ENCODE measurements around the gene NFIB. TPM values are rescaled to one million over a fixed set of nuclear protein-coding genes. Genes with fewer than 3 reads are reported as not detected.

NFIB gene
- total RNA-seq, 2 donors from 2014 or later: 74.4 to 80.1 TPM

- H3K4me1 ChIP-seq: peaks cover 0 to 49% of the 10 kb centered on the region in 2 donors
These were observed 4.5 kb downstream of the NFIB start for GRCh38 chr9:14309403-14309802.

GRCh38 chr9:14308853-14309145, 5.1 kb downstream of the NFIB start:
- H3K27ac ChIP-seq: peak overlapping the region; percentile 94 to 100
- TF ChIP-seq CTCF (IDR thresholded peaks at IDR 0.05): no peak

More at GRCh38 chr9:14309403-14309802, 4.5 kb downstream of the NFIB start:
- no peaks in the 10 kb centered on the region for H3K27me3 ChIP-seq
- H3K36me3 ChIP-seq: no peaks in the 10 kb centered on the region
- no peak for DNase-seq (ENCODE audit: low spot score)
- H3K27ac ChIP-seq: peak overlapping the region; percentile 94 to 100
- H3K4me3 ChIP-seq: peak overlapping the region; percentile 77 to 85
- no peak for TF ChIP-seq CTCF (IDR thresholded peaks at IDR 0.05)
- no peaks in the 10 kb centered on the region for H3K9me3 ChIP-seq

GRCh38 chr9:14307989-14308852, 5.7 kb downstream of the NFIB start:
- H3K4me1 ChIP-seq: peaks cover 0 to 61% of the 10 kb centered on the region in 2 donors
- H3K27me3 ChIP-seq: no peaks in the 10 kb centered on the region
- H3K36me3 ChIP-seq: no peaks in the 10 kb centered on the region
- DNase-seq (ENCODE audit: low spot score): no peak
- no peak for TF ChIP-seq CTCF (IDR thresholded peaks at IDR 0.05)
- H3K9me3 ChIP-seq: no peaks in the 10 kb centered on the region
- peak overlapping the region; percentile 77 to 85 for H3K4me3 ChIP-seq
- peak overlapping the region; percentile 94 to 100 for H3K27ac ChIP-seq

More at GRCh38 chr9:14308853-14309145, 5.1 kb downstream of the NFIB start:
- Histone ChIP-seq H3K4me1 (peaks cover 0 to 55% of the 10 kb centered on the region in 2 donors), H3K36me3 (no peaks in the 10 kb centered on the region), H3K4me3 (peak overlapping the region; percentile 77 to 85), H3K27me3 (no peaks in the 10 kb centered on the region), H3K9me3 (no peaks in the 10 kb centered on the region)
- no peak for DNase-seq (ENCODE audit: low spot score)

GRCh38 chr9:14306672-14307660, 7.0 kb downstream of the NFIB start:
- Histone ChIP-seq H3K36me3 (no peaks in the 10 kb centered on the region), H3K9me3 (no peaks in the 10 kb centered on the region), H3K27me3 (no peaks in the 10 kb centered on the region), H3K4me1 (peaks cover 0 to 73% of the 10 kb centered on the region in 2 donors), H3K4me3 (peak overlapping the region; percentile 5 to 85), H3K27ac (peak overlapping the region; percentile 94 to 100)
- no peak for DNase-seq (ENCODE audit: low spot score)
- TF ChIP-seq CTCF (IDR thresholded peaks at IDR 0.05): no peak

- no peaks in the 10 kb centered on the region for H3K27me3 ChIP-seq
- no peak overlapping the region for H3K4me3 ChIP-seq
- peaks cover 0 to 77% of the 10 kb centered on the region in 2 donors for H3K4me1 ChIP-seq
- peak overlapping the region; percentile 94 to 100 for H3K27ac ChIP-seq
- no peaks in the 10 kb centered on the region for H3K9me3 ChIP-seq
- DNase-seq (ENCODE audit: low spot score): no peak
- no peak for TF ChIP-seq CTCF (IDR thresholded peaks at IDR 0.05)
- no peaks in the 10 kb centered on the region for H3K36me3 ChIP-seq
These were observed 7.8 kb downstream of the NFIB start for GRCh38 chr9:14306188-14306587.
